Breast epithelium (tissue), 4 donors: ENCODE results near the gene C1QTNF6. TPM values are rescaled to one million over a fixed set of nuclear protein-coding genes. Genes with fewer than 3 reads are reported as not detected.

ENCODE experiments used
- DNase-seq, 2 donors: peaks; one replicate each; pipeline ENCODE4 v3.0.0-alpha.2; 2019; ENCODE audit warnings: low spot score in 2 of 2
- H3K27ac ChIP-seq, 2 donors: fragments of 200-600 bp; sonication (generic) in 1 of 2; one replicate each; pipeline ENCODE4 v1.5.1; 2016 to 2019; ENCODE audit warnings: mild to moderate bottlenecking in 1 of 2
- H3K27me3 ChIP-seq, 2 donors: fragments of 200-600 bp; sonication (generic) in 1 of 2; one replicate each; pipeline versions ENCODE4 v1.5.1 to v1.6.0; 2017 to 2019; ENCODE audit warnings: control low read depth in 1 of 2, mild to moderate bottlenecking in 1 of 2
- H3K36me3 ChIP-seq: fragments of 200-600 bp; one replicate; pipeline ENCODE4 v1.5.1; 2019
- H3K4me1 ChIP-seq, 2 donors: fragments of 200-600 bp; sonication (generic); one replicate each; pipeline ENCODE4 v1.5.1; 2016 to 2019; ENCODE audit warnings: control low read depth in 1 of 2
- H3K4me3 ChIP-seq, 3 donors: fragments of 200-600 bp; sonication (generic); 1 replicate in 2 of 3; 2 replicates in 1 of 3; pipeline ENCODE4 v1.5.1; 2016 to 2019; ENCODE audit warnings: mild to moderate bottlenecking in 3 of 3, moderate library complexity in 2 of 3
- H3K9me3 ChIP-seq, 2 donors: fragments of 200-600 bp; sonication (generic) in 1 of 2; one replicate each; pipeline ENCODE4 v1.5.1; 2016 to 2019; ENCODE audit warnings: control low read depth in 1 of 2
- CTCF ChIP-seq, 3 donors: fragments of 450-650 bp; IDR thresholded peaks; one replicate each; pipeline ENCODE4 v1.5.1; 2016 to 2017; ENCODE audit warnings: antibody characterized with exemption in 3 of 3, mild to moderate bottlenecking in 3 of 3, moderate library complexity in 3 of 3
- POLR2A ChIP-seq: fragments of 450-650 bp; IDR thresholded peaks from one replicate; pipeline ENCODE4 v1.6.1; 2016; ENCODE audit warnings: antibody characterized with exemption, mild to moderate bottlenecking, moderate library complexity
- POLR2AphosphoS5 ChIP-seq, 3 donors: sonication (generic); formaldehyde crosslinking; IDR thresholded peaks; one replicate each; pipeline ENCODE4 v1.6.1; 2017; ENCODE audit warnings: antibody characterized with exemption in 3 of 3
- intact Hi-C: fragments of 100-400 bp; cut with DNase I; formaldehyde crosslinking; loops from one replicate; pipeline ENCODE4 v1.15.1; 2023; ENCODE audit warnings: low total_unique reads
- total RNA-seq, 3 donors: library from RNA; depleted of rRNA; stranded (reverse); fragments of >200 nt; gene quantifications; one replicate each; pipeline ENCODE4 v1.1.0, GENCODE V29; 2016

C1QTNF6 gene
- total RNA-seq, 3 donors from 2014 or later: 2.2 to 3.6 (median 3.5) TPM

DNA sequence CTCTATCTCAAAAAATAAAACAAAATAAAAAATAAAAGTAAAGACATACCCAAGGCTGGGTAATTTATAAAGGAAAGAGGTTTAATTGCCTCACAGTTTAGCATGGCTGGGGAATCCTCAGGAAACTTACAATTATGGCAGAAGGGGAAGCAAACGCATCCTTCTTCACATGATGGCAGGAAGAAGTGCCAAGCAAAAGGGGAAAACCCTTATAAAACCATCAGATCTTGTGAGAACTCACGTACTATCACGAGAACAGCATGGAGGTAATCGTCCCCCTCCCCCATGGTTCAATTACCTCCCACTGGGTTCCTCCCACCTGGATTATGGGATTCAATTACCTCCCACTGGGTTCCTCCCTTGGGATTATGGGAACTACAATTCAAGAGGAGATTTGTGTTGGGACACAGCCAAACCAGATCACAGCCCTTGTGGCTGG lies 32.5 kb upstream of the C1QTNF6 start:
- no peaks in the 10 kb centered on the region for H3K27me3 ChIP-seq
- intact Hi-C loops: loop anchor here (5.0 kb wide), 1 partner anchor 588 kb away; no protein-coding TSS in a partner anchor
- no peak overlapping the region for H3K4me3 ChIP-seq
- no peak for DNase-seq
- H3K4me1 ChIP-seq: no peaks in the 10 kb centered on the region
- H3K27ac ChIP-seq: no peak overlapping the region
- TF ChIP-seq POLR2AphosphoS5 (IDR thresholded peaks at IDR 0.05): no peak
- TF ChIP-seq POLR2A: no peak
- no peak for TF ChIP-seq CTCF (IDR thresholded peaks at IDR 0.05)
- H3K36me3 ChIP-seq: no peaks in the 10 kb centered on the region
- H3K9me3 ChIP-seq: no peaks in the 10 kb centered on the region

DNA sequence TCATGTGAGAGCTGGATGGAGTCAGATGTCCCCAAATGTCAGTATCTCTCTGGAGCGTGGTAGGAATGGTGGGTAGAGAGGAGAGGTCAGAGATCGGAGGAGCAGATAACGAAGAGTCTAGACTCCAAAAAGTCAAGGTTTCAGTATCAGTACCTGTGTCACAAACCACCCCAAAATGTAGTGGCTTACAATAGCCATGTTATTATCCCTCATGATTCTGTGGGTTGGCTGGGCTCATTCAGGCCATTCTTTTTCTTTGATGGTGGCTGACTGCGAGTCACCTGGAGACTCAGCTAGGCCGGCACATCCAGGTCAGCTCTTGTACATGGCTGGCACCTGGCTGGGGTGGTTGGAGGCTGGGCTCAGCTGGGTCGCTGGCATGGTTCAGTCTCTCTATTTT lies 31.5 kb upstream of the C1QTNF6 start:
- H3K36me3 ChIP-seq: no peaks in the 10 kb centered on the region
- no peaks in the 10 kb centered on the region for H3K27me3 ChIP-seq
- H3K9me3 ChIP-seq: no peaks in the 10 kb centered on the region
- intact Hi-C loops: no loop called here
- no peak overlapping the region for H3K27ac ChIP-seq
- no peak overlapping the region for H3K4me3 ChIP-seq
- TF ChIP-seq POLR2A (no peak), CTCF (IDR thresholded peaks at IDR 0.05) (no peak), POLR2AphosphoS5 (IDR thresholded peaks at IDR 0.05) (no peak)
- DNase-seq: no peak
- no peaks in the 10 kb centered on the region for H3K4me1 ChIP-seq

DNA sequence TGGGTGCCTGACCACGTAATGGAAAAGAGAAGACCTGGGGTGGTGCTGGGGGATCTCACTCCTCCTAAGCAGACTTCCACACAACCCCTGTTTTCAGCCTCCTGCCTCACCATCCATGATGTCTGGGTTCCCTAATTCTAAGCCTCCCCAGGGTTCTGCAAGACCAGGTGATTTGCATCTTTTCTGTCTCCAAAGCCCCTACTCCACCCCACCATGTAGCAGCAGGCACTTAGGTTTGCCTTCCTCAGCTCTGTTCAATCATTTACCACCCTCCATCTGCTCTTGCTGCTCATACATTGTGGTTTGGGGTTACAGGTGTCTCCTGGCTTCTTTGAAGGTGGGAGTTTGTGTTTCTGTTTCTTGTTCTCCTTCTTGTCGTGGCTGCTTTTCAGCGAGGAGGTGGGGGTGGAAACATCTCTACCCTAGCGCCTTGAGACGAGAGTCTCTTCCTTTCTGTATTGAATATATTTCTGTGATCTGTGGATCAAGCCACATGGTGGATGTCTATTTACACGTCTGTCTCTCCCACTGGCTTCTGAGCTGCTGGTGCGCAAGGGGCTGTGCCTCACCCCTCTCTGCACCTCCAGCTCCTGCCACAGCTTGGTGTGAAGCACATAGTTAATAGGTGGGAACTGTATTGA lies 30.8 kb upstream of the C1QTNF6 start:
- H3K36me3 ChIP-seq: no peaks in the 10 kb centered on the region
- intact Hi-C loops: no loop called here
- no peaks in the 10 kb centered on the region for H3K4me1 ChIP-seq
- H3K27me3 ChIP-seq: no peaks in the 10 kb centered on the region
- no peaks in the 10 kb centered on the region for H3K9me3 ChIP-seq
- no peak overlapping the region for H3K27ac ChIP-seq
- H3K4me3 ChIP-seq: no peak overlapping the region
- DNase-seq: no peak
- no peak for TF ChIP-seq CTCF (IDR thresholded peaks at IDR 0.05)
- TF ChIP-seq POLR2AphosphoS5 (IDR thresholded peaks at IDR 0.05): no peak
- TF ChIP-seq POLR2A: no peak

DNA sequence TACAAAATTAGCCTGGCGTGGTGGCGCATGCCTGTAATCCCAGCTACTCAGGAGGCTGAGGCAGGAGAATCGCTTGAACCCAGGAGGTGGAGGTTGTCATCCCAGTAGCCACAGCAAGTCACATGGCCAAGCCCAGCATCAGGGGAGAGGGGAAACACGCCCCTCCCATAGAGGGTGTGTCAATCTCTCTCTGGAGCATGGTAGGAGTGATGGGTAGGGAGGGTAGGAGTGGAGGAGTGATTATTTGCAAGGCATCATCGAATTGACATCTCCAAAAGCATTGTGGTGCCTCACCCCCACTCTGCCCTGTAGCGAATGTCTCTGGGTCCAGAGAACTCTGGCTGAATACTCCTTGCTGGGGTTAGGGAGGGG lies 30.3 kb upstream of the C1QTNF6 start:
- H3K9me3 ChIP-seq: no peaks in the 10 kb centered on the region
- TF ChIP-seq POLR2AphosphoS5 (IDR thresholded peaks at IDR 0.05): no peak
- no peak for TF ChIP-seq POLR2A
- TF ChIP-seq CTCF (IDR thresholded peaks at IDR 0.05): no peak
- no peaks in the 10 kb centered on the region for H3K36me3 ChIP-seq
- no peak for DNase-seq
- no peak overlapping the region for H3K27ac ChIP-seq
- H3K27me3 ChIP-seq: no peaks in the 10 kb centered on the region
- intact Hi-C loops: no loop called here
- no peak overlapping the region for H3K4me3 ChIP-seq
- H3K4me1 ChIP-seq: no peaks in the 10 kb centered on the region

- no peaks in the 10 kb centered on the region for H3K9me3 ChIP-seq
- no peaks in the 10 kb centered on the region for H3K36me3 ChIP-seq
- TF ChIP-seq POLR2A (no peak), POLR2AphosphoS5 (IDR thresholded peaks at IDR 0.05) (no peak), CTCF (IDR thresholded peaks at IDR 0.05) (no peak)
- H3K4me1 ChIP-seq: no peaks in the 10 kb centered on the region
- no peak overlapping the region for H3K27ac ChIP-seq
- intact Hi-C loops: no loop called here
- H3K27me3 ChIP-seq: no peaks in the 10 kb centered on the region
- H3K4me3 ChIP-seq: no peak overlapping the region
- no peak for DNase-seq
Observed at GRCh38 chr22:37215890-37216289, 27.8 kb upstream of the C1QTNF6 start.
